NAMALWA (cell line): ENCODE results near the gene USH2A.

Experiments
- DNase-seq: peaks from one replicate; pipeline ENCODE4 v3.0.0-alpha.2; 2015; ENCODE audit warnings: low spot score

Gene USH2A, protein sequence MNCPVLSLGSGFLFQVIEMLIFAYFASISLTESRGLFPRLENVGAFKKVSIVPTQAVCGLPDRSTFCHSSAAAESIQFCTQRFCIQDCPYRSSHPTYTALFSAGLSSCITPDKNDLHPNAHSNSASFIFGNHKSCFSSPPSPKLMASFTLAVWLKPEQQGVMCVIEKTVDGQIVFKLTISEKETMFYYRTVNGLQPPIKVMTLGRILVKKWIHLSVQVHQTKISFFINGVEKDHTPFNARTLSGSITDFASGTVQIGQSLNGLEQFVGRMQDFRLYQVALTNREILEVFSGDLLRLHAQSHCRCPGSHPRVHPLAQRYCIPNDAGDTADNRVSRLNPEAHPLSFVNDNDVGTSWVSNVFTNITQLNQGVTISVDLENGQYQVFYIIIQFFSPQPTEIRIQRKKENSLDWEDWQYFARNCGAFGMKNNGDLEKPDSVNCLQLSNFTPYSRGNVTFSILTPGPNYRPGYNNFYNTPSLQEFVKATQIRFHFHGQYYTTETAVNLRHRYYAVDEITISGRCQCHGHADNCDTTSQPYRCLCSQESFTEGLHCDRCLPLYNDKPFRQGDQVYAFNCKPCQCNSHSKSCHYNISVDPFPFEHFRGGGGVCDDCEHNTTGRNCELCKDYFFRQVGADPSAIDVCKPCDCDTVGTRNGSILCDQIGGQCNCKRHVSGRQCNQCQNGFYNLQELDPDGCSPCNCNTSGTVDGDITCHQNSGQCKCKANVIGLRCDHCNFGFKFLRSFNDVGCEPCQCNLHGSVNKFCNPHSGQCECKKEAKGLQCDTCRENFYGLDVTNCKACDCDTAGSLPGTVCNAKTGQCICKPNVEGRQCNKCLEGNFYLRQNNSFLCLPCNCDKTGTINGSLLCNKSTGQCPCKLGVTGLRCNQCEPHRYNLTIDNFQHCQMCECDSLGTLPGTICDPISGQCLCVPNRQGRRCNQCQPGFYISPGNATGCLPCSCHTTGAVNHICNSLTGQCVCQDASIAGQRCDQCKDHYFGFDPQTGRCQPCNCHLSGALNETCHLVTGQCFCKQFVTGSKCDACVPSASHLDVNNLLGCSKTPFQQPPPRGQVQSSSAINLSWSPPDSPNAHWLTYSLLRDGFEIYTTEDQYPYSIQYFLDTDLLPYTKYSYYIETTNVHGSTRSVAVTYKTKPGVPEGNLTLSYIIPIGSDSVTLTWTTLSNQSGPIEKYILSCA (N-terminal part only)

DNA sequence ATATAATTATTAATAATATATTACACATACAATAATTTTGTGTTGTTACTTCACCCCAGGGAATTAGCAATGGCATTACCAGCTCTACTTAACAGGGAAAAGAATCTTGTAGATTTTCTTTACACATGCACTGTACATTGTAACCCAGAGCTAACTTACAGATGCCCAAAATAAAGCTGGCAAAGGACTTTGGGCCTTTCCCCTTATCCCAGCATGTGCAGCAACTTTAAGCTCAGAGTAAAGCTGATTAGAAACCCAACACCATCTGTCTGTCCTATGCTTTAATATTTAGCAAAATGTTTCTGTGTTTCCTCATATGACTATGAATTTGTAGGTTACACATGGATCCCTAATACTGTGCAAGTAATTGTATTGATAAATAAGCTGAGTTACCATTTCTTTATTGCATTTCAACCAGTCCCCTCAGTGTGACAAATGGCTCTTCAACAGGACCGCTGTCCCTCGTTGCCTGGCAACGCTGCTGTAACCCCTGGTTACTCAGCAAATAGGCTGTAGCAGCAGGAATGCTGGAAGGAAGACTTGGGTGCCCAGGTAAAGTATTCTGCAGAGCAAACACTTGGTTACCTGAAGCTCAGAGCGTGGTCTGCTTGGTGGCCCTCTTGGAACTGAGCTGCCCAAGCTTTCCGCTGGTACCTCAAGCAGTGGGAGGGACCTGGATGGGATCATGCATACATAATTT, at the start of gene USH2A:
Gene USH2A, minus strand, starts transcription at position 628 of the 700 bp plus-strand sequence. CDS start 1,112 bp downstream, outside the sequence.
- no peak for DNase-seq

DNA sequence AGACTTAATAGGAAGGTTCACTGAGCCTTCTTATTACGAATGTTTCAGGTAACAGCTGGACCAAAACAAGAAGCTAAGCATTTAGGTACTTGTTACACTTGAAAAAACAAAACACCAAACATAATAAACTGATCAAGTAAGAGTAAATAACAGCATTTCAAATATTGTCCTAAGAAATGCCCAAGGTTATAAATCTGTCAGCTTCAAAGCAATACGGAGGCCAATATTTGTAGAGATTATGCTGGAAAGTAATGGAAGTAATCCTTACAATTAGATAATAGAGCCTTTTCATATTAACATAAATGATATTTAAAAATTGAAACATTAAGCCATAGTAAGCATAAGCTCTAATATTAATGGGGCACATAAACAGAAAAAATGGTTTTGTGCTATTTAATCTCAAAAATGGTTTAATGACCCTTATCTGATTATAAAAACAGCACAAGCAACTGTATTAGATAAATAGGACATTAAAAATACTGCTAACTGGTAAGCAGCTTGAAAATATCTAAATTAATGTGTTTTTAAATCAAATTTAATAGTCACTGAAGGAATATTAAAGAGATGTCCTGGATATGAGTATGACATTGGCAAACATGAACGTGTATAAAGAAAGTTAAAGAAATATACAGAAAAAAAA, 43.0 kb upstream of the USH2A start:
- no peak for DNase-seq

DNA sequence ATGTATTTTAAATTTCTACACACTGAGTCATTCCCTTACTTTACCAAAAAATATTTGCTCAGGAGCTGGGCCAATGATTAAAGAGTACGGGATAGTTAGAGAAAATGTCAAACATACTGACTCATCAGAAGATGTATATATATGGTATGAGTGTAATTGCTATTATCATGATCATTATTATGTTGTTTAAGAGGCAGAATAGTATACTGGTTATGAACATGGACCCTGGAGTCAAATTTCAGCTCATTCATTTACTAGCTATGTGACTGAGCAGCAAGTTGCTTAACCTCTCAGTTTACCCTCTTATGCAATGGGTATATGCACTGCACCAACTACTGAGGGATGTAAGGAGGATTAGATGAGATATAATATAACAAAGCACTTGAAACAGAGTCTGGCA, 41.2 kb upstream of the USH2A start:
- DNase-seq: no peak

DNA sequence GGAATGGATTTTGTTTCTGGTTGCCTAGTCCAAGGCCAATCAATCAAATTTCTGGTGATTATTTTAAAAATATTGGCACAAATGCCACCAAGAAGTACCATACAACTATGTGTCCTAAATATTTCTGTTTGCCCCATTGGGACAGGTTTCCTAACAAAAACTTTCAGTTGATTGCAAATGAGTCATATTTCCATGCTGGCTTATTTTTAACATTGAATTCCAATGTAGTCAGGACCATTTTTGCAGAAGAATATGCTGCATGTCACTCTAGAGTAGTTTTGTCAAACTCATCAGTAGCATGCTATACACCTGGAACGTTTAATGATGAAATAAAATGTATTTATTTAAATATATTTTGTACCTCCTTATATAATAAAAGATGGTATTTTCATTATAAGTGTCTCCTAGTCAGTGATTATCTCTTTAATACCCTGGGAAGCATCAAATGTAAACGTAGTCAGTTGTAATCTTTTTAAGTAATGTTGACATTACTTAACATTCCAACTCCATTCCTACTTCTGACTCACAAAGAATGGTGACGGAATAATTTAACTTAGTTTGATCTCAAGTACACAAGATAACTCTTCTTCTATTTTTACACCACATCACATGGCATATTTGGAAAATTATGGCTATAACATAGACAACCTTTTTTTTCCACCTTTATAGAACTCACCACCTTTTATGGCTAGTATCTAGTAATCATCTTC, 39.0 kb upstream of the USH2A start:
- no peak for DNase-seq

DNA sequence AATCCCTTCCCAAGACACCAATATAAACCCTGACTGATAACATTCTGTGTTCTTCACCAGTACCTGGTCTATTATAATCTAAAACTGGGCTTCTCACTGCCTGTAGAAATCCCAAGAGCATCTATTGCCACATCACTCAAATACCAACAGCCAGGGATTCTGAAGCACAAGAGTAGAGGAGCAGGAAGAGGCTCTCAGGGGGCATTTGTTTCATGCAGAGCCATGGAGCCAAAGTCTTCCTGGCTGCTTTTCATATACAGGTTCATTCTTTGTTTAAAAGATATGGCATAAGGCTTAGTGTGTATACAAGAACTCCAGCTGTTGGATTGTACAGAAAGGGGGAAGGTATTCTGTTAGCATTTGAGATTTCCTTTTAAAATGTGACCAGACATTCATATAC, 38.2 kb upstream of the USH2A start:
- DNase-seq: no peak

DNA sequence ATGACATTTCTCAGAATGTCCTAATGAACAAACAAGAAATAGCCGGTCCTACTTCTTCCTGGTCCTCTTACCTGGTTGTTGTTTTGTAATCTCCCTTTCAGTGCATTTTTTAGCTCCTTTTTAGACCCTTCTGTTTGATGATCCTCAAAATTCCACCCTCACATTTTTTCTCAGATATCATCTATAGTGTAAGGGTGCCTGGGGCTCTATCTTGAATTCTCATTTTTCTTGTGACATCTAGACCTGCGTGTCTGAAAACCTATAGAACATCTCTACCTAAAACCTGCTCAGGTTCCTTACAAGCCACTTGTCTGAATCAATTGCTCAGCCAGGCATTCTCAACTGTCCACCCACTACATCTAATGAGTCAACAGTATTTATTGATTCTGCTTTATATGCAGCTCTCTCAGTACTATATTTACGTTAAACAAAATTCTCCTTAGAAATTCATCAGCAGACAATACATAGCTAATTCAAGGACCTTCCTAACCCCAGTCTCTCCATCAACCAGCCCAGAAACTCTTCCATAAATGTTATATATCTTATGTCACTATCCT, 36.5 kb upstream of the USH2A start:
- DNase-seq: no peak

DNA sequence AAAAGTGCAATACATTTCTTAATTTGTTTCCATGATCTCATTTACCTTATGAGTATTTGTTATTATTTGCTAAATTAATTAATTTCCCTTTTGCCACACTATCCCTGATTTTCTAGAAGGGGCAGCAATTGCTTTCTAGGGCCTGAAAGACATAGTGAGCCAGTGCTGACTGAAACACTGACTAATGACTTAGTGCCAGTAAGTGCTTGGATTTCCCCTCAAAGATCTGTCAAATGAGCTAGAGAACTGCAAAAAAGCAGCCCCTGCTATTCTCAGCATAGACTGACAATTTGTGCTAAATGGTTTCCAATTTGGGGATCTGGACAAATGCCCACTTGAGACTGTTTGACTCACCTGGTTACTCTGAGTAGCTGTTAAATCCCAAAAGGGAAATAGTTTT, 35.6 kb upstream of the USH2A start:
- DNase-seq: no peak

DNA sequence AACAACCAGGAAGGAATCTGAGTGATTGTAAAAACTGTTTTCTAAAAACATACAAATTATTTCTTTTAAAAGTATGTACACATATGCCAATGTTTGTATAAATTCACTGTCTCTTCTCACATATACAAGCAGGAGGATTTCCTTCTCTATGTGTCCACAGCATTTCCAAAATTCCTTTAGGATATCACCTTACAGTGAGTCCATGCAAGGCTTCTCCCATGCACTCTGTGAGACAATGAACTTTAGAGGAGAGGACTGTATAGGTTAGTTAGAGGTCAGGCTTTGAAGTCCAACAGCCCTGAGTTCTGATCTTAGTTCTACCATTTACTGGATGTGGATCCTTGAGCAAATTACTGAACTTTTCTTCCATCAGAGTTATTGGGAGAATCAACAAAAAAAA, 34.1 kb upstream of the USH2A start:
- DNase-seq: no peak

DNA sequence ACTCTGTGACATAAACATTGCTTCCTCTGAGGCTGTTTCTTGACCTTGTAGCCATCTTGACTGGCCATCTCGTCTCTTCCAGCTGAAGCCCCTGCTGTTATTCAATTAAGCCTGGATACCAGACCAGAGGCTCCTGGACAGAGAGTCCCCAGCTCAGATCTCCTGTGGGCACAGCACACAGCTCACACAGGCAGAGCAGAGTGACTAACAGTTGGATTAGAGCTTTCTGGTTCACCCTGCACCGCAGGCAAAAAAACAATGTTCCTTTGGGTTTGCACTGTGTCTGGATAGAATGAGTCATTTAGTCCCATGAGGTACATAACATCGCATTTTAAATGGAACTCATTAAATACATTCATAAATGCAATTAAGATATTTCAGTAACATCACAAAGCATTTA, 33.4 kb upstream of the USH2A start:
- DNase-seq: no peak

DNA sequence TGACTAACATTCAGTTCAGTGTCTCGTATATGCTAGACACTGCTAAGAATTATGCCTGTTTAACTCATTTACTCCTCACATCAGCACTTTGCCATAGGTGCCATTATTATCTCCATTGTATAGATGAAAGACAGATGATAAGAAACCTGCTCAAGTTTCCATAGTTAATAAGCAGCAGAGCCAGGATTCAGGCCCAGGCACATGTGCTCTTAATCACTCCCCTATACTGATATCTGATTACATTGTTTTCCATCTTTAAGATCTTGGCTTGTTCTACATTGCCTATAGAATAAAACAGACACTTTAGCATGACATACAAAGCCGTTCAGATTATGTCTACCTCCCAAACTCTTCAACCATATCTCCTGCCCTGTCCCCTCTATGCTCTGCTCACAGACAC, 30.5 kb upstream of the USH2A start:
- no peak for DNase-seq

DNA sequence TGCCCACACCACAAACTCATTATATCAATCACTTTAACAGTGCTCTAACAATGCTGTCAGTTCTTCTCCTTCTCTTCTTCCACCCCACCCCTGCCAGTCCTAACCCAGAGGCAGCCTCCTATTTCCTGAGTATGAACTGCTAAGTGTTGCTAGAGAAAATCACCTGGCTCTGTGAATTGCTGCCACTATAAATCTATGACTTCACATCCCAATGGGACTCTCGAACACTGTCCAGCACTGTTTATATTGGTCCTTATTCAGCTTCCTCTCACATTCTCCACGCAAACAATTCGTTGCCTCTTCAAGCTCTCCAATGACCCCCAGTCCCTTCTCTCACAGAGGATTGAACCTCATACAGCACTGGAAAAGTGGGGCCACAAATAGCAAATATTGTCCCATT, 27.0 kb upstream of the USH2A start:
- no peak for DNase-seq

DNA sequence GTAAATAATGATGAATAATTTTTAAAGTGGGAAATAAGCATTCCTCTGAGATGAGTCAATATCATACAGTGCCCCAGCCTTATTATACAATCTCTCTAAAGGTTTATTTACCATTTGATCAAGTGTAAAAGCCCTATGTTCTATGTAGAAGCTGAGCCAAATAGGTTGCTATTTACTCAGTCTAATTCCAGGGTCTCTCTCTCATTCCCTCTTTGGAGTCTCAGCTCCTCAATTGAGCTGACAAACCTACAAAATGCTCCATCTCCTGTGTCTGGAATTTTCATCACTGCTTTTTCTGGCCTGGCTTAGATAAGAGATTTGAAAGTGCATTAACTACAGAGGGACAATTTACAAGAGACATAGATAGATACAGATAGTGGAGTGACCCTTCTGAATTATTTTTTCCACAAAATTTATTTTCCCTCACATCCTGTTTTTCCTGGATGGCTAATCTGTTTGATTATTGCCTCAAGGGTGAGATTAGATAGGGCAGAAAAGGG, 24.8 kb upstream of the USH2A start:
- DNase-seq: no peak

DNA sequence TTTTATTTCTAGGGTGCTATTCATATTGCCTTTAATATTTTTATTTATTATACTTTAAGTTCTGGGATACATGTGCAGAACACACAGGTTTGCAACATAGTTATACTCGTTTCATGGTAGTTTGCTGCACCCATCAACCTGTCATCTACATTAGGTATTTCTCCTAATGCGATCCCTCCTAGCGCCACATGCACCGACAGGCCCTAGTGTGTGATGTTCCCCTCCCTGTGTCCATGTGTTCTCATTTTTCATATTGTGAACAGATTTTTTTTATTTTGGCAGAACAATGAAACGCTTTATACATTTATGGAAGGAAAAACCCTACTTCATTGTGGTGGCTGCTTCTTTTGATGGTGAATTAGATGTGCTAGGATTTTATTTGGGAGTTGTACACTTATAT, 14.4 kb upstream of the USH2A start:
- DNase-seq: no peak

DNA sequence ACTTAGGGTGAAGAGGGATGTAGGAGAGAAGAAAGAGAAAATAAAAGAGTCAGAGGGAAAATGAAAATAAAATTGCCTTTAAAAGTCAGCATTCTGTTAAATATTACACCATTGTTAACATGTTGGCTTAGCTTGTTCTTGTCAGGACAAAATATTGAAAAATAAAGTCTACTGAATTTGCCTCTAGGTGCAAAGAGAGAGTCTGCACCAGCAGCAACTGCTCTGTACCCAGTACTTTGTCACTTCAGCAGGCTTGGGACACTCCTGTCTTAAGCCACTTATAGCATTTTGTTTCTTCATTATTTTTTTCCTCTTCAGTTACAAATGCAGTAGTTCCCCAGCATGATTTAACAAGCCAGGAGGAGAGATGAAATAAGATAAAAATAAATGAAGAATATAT, 11.0 kb upstream of the USH2A start:
- no peak for DNase-seq

DNA sequence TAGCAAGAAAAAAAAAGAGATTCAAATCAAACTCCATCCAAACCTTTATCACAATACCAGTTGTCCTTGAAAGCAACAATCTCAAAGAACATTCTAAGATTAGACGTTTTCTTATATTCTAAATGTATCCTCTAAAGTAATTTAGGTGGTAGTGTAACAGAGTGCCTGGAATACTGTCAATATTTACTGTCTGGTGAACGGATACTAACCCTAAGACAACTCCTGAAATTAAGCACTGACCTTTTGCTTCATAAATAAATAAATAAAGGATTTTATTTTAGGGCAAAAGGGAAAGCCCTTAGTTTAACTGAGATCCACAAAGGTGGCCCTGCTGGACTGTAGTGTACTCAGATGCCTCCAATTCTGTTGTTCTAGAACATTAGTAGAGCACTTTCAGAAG, 9.9 kb upstream of the USH2A start:
- no peak for DNase-seq

DNA sequence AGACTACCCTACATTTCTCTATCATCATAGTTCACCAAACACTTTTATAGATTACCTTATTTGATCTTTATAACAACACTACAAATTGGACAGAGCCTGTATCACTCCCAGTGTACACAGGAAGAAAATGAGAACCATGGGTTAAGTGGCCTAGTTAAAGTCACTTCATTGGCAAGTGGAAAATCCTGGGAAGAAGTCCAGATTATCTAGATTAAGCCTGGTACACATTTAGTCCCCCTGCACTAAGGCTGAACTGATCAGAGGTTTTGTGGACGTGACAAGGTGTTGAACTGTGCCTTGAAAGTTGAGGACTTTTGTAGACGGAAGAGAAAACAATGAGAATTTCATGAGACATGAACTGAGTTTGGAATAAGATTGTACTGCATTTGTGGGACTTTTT, 7.5 kb upstream of the USH2A start:
- no peak for DNase-seq

DNA sequence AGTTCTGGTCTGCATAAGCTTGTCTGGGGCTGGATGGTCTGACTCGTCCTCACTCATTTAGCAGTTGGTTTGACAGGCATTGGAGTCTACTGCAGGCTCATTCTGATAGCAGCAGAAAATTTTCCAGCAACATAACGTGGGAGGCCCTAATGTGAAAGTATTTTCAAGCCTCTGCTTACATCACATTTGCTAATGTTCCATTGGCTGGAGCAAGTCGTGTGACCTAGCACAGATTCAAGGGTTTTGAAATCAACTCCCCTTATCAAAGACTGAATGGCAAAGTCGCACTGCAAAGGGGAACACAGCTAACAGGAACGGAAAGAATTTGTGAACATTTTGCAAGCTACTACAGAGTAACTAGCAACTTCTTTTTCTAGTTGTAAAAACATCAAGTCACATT, 2.3 kb upstream of the USH2A start:
- no peak for DNase-seq

DNA sequence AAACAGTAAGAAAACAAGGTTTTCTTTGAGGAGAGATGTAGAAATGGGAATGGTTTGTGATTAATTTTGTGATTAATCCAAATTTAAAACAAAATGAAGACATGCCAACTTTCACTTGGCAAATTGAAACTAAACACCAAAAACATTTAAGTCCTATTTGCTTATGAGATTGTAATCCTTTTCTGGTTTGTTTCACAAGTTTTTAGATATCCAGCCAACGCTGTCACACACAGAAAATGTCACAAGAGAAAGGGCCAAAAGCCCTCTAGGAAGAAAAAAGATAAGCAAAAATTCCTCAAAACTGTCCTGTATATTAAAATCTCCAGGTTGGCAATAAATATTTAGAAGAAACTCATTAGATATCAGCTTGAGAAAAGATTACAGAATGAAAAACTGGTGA, 2.5 kb downstream of the USH2A start:
- no peak for DNase-seq

DNA sequence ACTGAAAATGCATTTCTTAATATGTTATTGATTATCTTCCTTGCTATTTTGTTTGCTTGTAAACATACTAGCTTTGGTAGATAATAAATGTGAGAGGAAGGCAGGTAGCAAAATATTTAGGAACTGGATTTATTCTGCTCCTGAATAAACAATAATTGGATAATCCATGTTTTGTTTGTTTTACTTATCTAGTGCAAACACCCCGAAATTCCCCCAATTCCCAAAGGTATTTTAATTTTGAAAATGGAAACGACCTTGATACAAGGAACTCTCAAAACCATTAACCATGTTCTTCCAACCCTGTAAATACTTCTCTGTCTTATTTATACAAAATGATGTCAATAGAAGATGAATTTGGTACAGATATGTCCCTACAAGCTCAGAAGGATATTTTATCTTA, 3.0 kb downstream of the USH2A start:
- DNase-seq: no peak

DNA sequence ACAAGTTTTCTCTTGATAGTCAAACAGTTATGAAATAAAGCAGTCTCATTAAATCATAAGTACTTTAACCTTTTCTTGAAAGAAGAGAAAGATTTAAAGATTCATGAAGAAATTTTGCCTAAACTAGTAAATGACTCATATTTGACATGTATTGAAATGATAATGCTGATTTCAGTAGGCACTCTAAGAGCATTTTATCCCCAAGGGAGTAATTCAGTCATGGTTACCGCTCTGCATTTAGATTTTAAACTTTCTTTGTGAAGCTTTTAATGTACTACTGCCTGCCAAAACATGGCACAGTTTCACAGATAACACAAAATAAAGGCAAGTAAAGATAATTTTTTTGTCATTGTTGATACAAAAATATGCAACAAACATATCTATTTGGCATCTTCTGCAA, 6.8 kb downstream of the USH2A start:
- DNase-seq: no peak
